NCI-H1436 (cell line): ENCODE results near the gene NRIP1.
A peak's percentile ranks its signal among the peaks of the same experiment; 100 is the strongest.

Source experiments
- DNase-seq: peaks from one replicate; lab custom pipeline; 2025; lab: John Stamatoyannopoulos, UW

The NRIP1 gene, protein sequence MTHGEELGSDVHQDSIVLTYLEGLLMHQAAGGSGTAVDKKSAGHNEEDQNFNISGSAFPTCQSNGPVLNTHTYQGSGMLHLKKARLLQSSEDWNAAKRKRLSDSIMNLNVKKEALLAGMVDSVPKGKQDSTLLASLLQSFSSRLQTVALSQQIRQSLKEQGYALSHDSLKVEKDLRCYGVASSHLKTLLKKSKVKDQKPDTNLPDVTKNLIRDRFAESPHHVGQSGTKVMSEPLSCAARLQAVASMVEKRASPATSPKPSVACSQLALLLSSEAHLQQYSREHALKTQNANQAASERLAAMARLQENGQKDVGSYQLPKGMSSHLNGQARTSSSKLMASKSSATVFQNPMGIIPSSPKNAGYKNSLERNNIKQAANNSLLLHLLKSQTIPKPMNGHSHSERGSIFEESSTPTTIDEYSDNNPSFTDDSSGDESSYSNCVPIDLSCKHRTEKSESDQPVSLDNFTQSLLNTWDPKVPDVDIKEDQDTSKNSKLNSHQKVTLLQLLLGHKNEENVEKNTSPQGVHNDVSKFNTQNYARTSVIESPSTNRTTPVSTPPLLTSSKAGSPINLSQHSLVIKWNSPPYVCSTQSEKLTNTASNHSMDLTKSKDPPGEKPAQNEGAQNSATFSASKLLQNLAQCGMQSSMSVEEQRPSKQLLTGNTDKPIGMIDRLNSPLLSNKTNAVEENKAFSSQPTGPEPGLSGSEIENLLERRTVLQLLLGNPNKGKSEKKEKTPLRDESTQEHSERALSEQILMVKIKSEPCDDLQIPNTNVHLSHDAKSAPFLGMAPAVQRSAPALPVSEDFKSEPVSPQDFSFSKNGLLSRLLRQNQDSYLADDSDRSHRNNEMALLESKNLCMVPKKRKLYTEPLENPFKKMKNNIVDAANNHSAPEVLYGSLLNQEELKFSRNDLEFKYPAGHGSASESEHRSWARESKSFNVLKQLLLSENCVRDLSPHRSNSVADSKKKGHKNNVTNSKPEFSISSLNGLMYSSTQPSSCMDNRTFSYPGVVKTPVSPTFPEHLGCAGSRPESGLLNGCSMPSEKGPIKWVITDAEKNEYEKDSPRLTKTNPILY (N-terminal part only)

GRCh38 chr21:15064576-15065391 lies at the start of gene NRIP1:
Gene NRIP1 (minus strand): TSS chr21:15065000. CDS start chr21:14968192, 96,808 bp downstream.
- DNase-seq = peak; percentile 66

- no peak for DNase-seq
These were observed 48.1 kb upstream of the NRIP1 start for GRCh38 chr21:15112858-15113257.

DNA sequence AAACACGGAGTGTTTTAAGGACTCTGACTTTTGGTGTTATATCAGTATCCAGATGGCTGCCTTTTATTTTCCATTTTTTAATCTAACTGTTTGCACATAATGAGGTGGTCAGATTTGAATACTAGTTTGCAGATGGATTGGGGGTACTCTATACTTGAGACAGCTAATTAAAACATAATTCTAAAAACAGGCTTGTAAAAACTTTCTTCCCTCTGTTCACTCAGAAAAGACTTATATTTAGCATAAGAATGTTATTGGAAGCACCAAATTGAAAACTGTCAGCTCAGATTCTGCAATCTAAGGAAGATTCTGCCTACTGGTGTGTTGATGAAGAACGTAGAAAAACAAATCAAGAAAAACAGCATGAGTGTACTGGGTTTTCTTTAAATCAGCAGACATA lies 44.0 kb upstream of the NRIP1 start:
- no peak for DNase-seq

DNA sequence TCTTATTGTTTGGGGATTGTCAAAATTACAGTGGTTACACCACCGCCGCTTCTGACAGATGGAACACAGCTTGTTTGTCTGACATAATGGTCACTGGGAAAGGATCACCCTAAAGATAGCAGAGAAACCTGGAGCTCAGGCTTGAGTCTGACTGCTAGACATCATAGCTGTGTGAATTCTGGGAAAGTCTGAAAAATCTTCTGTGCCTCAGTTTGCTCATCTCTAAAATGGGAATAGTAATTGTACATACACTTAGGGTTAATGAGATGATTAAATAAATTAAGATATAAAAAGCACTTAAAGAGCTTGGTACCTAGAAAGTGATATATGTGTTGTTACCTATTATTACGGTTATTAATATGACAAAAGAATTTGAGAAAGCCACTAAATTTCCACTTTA lies 39.7 kb upstream of the NRIP1 start:
- DNase-seq = no peak

- no peak for DNase-seq
These were observed 34.1 kb upstream of the NRIP1 start for GRCh38 chr21:15098908-15099307.

- DNase-seq = no peak
These were observed 33.4 kb upstream of the NRIP1 start for GRCh38 chr21:15098181-15098580.

GRCh38 chr21:15097580-15097979 lies 32.8 kb upstream of the NRIP1 start:
- no peak for DNase-seq

GRCh38 chr21:15096146-15096545 lies 31.3 kb upstream of the NRIP1 start:
- no peak for DNase-seq

DNA sequence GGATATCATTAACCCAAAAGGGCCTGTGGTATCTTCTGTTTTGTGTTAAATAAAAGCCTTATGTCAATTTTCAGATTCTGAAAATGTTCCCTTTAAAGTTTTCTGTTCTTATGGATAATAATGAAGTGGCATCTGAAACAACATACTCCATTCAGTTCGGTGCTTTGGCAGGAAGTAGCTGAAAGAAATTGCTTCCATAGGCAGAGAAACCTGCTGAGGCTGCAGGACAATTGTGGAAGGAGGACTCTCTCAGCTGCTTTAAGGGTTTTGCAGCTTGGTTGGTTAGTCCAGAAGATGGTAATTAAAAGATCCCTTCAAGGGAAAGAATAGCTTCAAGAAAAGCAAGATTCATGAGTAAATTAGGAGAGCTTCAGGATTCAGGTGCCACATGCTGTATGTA lies 30.5 kb upstream of the NRIP1 start:
- DNase-seq = no peak

GRCh38 chr21:15094706-15095105 lies 29.9 kb upstream of the NRIP1 start:
- no peak for DNase-seq

- no peak for DNase-seq
These were observed 28.4 kb upstream of the NRIP1 start for GRCh38 chr21:15093216-15093615.

GRCh38 chr21:15092745-15093144 lies 27.9 kb upstream of the NRIP1 start:
- no peak for DNase-seq

DNA sequence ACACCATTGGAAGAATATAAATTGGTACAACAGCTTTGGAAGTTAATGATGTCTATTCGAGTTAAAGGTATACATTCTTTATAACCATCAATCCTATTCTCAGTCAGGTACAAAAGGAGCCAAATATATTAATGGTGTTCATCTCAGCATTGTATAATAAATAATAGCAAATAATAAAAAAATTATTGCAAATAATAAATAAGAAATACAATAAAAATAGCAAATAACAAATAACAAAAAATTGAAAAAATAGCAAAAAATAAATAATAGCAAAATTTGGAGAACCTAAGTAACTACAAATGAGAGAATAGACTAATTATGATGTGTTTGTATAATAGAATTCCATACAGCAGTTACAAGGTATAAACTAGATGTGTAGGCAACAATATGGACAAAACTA lies 25.6 kb upstream of the NRIP1 start:
- no peak for DNase-seq

GRCh38 chr21:15088488-15088887 lies 23.7 kb upstream of the NRIP1 start:
- DNase-seq = no peak

DNA sequence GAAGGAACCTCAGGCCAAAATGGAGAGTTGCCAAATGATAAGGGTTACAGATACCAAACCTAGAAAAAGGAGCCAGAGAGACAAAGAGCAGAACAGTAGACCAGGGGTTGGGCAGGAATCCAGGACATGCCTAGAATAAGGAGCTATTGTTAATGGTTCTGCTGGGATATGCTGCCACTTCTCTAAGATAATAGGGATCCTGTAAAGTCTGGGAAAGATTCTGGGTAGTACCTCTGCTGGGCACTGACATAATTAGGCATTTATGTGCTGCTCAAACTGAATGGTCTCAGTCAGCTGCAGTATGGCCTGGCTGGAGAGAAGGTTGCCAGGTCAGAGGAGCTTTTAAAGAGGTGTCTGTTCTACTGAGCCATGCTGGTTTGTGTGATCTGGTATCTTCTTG lies 19.9 kb upstream of the NRIP1 start:
- no peak for DNase-seq

- DNase-seq = no peak
These were observed 15.7 kb upstream of the NRIP1 start for GRCh38 chr21:15080526-15080925.

- DNase-seq = no peak
These were observed 14.5 kb upstream of the NRIP1 start for GRCh38 chr21:15079269-15079668.

GRCh38 chr21:15078180-15078579 lies 13.4 kb upstream of the NRIP1 start:
- DNase-seq = no peak

- no peak for DNase-seq
These were observed 12.8 kb upstream of the NRIP1 start for GRCh38 chr21:15077529-15078145.

DNA sequence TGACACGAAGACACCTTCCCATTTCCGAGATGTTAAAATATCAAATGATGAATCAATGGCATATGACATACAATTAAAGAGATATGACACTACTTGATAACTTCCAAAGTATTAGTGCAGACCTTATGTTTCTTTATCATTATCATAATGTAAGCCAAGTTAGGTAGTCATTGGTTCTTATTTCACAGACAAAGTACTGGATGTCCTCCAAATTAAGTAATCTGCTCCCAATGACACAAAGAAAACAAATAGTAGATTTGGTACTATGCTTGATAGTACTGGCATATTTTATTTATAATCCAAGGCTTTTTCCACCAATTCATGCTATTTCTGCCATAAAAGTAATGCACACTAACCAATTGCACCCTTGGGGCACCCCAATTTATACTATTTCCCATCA lies 11.9 kb upstream of the NRIP1 start:
- DNase-seq = no peak

- DNase-seq = no peak
These were observed 6.2 kb upstream of the NRIP1 start for GRCh38 chr21:15071009-15071408.
